Left renal pelvis (tissue), 4 donors: Measurements from ENCODE around the gene PRKCE. TPM values are rescaled to one million over a fixed set of nuclear protein-coding genes. Genes with fewer than 3 reads are reported as not detected.

Source experiments
- DNase-seq, 4 donors: peaks; one replicate each; pipeline ENCODE4 v3.0.0-alpha.2; 2013; ENCODE audit warnings: low read depth in 4 of 4, low spot score in 3 of 4
- polyA plus RNA-seq, 4 donors: library from polyadenylated mRNA; unstranded; fragments of 120-200 nt; gene quantifications; one replicate each; pipeline ENCODE4 v1.2.1, GENCODE V29; 2013; ENCODE audit not compliant: insufficient read length in 4 of 4

PRKCE gene
- polyA plus RNA-seq, 4 donors: 8.2 to 16.0 (median 9.0) TPM

DNA sequence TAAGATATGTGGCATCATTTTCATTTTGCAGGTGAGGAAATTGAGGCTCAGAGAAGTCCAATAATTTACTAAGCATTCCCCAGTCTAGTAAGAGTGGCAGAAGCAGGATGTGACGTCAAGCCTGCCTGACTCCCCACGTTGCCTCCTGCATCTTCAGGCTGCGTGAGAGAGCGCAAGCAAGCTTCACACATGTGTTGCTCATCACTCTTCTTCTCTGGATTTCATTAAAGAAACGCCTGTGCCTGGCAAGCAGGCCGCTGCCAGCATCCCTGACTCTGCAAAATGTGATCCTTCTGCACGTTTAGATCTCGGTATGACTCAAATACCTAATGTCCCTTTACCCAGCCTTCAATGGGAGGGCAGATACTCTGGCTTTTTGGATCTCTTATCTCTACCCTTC lies 96.8 kb downstream of the PRKCE start:
- DNase-seq: no peak

DNA sequence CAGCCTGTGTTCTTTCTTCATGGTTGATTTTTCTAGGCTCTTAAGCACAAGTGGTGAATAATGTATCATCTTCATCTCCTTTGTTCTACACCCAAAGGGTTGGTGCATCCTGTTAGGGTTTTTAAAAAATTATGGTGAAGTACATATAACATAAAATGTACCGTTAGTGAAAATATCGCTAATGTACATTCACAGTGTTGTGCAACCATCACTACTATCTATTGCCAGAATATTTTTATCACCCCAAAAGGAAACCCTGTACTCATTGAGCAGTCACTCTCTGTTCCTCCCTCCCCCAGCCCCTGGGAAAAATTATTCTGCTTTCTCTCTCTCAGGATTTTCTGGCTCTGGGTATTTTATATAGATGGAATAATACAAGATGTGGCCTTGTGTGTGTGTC lies 98.5 kb downstream of the PRKCE start:
- DNase-seq: no peak

GRCh38 chr2:45750484-45750883 lies 99.0 kb downstream of the PRKCE start:
- no peak for DNase-seq

DNA sequence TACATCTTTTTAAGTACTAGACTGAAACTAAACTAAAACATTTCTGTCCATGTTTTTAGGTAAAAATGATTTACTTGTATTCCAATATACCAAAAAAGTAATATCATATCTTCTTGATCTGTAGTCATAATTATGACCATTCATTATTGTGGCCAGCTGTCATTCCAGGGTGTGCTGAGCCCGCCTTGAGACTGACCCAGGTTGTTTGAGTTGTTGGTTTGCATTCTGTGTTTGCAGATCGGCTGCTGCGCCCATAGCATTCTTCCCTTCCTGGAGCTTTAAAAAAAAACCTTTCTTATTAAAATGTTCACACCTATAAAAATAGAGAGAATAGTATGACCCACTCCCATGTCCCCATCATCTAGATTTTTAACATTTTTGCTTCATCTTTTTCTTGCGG lies 101.9 kb downstream of the PRKCE start:
- DNase-seq: no peak

DNA sequence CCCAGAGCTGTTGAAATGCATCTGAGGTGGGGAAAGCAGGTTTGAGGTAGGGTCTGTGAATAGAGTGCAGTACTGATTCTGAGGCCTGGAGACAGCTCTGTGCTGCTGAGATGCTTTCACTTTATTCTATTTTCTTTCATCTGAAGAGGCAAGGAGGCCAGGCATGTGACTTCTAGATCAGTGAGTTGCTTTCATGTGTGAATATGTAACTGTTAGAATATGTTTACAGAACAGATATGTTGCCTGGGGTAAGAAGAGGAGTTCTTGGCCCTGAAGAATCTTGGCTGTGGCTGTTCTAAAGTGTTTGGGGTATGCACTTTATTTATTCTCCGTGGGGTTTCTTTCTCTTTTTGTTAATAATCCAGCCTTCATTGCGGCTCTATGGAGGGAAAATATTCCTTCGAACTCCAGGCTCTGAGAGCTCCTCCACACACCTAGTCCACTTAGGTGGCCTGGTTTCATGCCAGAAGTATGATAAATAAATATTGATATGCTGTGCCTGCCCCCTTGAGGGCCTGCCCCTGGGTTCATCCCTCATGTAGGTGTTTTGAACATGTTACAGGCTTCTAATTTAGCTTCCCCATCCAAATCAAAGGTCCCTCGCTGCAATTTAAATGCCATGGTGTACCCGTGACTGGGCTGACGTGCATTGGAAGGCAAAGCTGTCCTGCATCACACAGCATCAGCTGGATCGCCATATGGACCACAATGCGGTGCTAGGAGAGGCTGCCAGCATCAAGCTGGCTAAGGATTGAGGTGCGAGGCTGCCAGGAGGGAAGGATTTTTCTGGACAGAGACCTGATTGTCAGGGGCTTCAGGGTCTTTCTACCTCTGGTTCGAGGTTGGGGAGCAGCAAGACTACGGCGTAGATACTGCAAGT lies 102.9 kb downstream of the PRKCE start:
- no peak for DNase-seq

DNA sequence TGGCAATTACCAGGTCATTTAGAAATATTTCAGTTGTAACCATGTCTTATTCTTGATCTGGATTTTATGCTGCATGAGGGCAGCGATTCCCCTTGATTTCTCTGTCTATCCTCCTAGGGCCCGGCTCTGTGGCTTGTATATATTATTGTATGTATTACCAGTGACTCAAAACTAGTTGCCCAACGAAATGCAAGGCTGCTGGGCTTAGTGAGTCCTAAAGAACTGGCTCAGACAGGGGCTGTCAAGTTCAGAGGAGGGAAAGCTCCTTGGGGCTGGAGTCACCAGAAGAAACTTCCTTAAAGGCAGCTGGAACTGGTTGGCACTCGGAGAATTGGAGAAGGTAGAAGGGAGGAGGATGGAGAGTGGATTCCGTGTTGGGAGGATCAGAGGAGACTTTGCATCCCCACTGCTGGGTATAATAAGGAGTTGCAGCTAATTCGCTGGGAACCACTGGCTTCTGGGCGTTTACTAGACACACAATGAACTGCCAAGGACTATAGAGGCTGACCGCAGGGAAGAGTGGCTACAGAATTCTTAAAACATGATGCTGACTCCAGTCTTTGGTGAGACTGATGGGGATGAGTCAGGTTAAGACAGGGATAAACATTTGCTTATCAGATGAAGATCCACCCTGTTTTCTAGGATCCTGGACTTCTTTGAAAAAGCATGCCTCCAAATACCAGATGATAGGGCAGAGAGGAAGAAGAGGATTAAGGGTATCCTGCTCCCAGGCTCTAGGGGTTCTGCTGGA lies 104.3 kb downstream of the PRKCE start:
- no peak for DNase-seq

GRCh38 chr2:45758018-45758417 lies 106.5 kb downstream of the PRKCE start:
- no peak for DNase-seq

DNA sequence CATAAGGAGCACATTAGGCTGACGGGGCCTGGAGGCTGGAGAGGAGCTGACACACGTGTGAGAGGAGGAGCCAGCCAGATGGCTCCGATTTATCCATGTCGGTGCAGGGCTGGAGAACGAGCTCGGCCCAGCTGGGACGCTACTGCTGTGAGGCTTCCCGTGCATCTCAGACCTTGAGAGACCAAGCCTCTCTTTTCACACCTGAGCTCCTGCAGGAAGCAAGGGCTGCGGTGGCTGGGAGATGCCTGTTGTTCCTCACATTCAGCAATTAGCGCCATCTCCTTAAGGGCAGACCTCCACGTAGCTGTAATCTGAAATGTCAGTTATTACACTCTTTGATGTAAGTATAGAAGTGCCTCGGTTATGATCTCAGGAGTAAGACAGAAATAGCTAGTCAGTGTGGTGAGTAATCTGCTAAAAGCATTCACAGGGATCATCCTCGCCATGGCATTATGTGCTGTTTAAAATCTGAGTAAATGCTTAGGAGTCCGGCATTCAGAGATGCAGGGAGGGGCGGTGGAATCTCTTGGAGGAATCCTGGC lies 107.9 kb downstream of the PRKCE start:
- DNase-seq: no peak

GRCh38 chr2:45761635-45762034 lies 110.2 kb downstream of the PRKCE start:
- no peak for DNase-seq

GRCh38 chr2:45763255-45763654 lies 111.8 kb downstream of the PRKCE start:
- DNase-seq: no peak

DNA sequence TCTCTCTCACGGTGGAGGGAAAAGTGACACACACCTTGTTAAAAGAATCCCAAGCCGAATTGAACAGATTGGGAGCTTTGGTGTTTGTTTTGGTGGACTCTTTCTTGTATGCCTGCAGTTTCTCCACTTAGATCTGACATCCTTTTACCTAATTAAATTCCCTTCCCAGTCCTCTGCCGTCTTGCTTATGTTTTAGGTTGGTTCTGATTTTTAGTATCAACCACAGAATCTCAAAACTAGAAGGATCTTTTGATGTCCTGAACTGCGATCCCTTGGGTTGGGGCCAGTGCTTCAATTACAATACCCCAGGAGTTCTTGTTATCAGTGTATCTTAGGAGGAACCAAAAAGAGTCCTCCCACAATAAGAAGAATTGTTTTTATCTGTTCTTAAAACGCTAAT lies 112.3 kb downstream of the PRKCE start:
- DNase-seq: no peak

- no peak for DNase-seq
Measured at GRCh38 chr2:45765007-45765727, 113.7 kb downstream of the PRKCE start.

GRCh38 chr2:45765728-45766254 lies 114.3 kb downstream of the PRKCE start:
- DNase-seq: no peak

GRCh38 chr2:45768208-45768607 lies 116.7 kb downstream of the PRKCE start:
- no peak for DNase-seq

DNA sequence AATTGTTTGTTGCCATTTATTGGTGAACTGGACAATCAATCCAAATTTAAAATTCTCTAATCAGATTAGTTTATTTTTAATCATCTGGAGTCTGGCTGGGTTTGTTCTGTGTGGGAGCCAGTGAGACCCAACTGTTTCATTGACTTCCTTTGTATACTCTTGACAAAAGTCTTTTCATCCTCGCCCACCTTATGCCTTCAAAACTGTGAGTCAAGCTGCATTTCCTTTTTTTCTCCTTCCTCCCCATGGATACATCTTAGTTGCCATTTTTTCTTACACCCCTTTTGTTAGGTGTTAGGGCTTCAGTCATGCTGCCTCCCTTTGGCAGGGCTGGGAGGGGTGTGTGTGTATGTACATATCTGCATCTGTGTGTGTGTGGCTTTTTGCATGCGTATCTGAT lies 117.6 kb downstream of the PRKCE start:
- no peak for DNase-seq

GRCh38 chr2:45769854-45770576 lies 118.5 kb downstream of the PRKCE start:
- no peak for DNase-seq

DNA sequence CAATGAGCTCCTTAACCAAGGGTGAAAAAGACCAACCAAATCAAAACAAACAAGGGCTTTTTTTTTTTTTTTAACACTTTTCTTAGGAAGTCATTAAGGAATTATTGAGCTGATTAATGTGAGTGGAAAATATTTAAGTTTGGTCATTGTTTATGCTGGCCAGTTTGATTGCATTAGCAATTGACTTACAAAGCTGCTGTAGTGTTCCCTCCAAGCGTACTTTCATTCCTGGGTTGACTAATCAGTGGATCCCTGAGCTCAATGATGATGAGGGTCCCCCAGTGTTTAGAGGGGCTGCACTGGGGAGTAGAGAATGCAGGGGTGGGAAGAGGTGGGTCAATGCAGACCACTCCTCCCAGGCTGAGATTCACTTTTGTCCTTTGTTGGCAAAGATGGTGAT lies 119.3 kb downstream of the PRKCE start:
- no peak for DNase-seq

GRCh38 chr2:45771261-45771660 lies 119.8 kb downstream of the PRKCE start:
- peak in 2 of 4 donors; percentile 31 to 37 for DNase-seq

DNA sequence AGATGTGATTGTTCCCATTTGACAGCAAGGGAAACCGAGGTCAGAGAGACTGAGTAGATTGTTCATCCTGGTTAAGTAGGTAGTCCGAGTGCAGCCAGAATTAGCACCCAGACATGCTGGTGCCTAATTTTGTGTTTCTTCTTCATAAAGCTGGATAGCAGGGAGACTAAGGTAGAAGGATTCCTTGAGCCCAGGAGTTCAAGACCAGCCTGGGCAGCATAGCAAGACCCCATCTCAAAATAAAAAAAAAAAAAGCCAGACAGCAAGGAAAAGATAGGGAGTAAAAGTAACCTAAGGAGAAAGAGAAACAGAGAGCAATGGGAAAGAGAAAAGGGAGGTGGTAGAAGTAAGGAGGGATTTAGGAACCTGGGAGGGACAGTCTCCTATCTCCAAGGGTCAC lies 120.6 kb downstream of the PRKCE start:
- DNase-seq: no peak

DNA sequence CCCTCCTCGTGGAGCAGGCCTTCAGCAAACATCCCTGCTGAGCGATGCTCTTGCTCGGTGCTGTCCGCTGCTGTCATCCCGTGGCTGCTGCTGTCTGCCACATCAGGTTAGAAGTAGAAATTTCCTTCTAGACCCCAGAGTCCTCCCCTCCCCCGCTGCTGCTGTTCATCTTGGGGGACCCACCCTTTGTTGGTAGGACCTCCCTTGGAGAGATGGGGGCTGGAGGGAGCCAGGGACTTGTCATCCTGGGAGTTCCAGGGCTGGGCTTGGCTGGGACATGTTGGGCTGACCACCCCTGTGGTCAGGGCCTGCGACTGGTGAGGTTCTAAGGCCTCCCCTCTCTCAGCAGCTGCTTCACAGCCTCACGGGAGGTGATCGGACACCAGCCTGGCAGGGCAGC lies 122.4 kb downstream of the PRKCE start:
- no peak for DNase-seq
